Panc1 (cell line): ENCODE data around the gene COLEC11.

Experiments
- POLR2AphosphoS5 ChIP-seq: IDR thresholded peaks from 2 replicates; pipeline ENCODE4 v1.6.1; 2012; ENCODE audit warnings: mild to moderate bottlenecking, low read depth, low read length, moderate library complexity
- SIN3A ChIP-seq: IDR thresholded peaks from 2 replicates; pipeline ENCODE4 v1.6.1; 2012; ENCODE audit warnings: low read depth, mild to moderate bottlenecking, low read length, moderate library complexity, borderline replicate concordance; ENCODE audit not compliant: insufficient read depth
- TCF7L2 ChIP-seq: IDR thresholded peaks from 2 replicates; pipeline ENCODE4 v1.6.1; 2011; ENCODE audit warnings: mild to moderate bottlenecking, low read depth, low read length, inconsistent platforms
- TF ChIP-seq, protein P1 (sequence below): fragments of 450-650 bp; IDR thresholded peaks from 2 replicates; pipeline ENCODE4 v1.5.1; 2017; ENCODE audit warnings: mild to moderate bottlenecking
- TF ChIP-seq, protein P2 (sequence below), 2 experiments: IDR thresholded peaks; 2 replicates each; pipeline ENCODE4 v1.6.1; 2011 to 2012; ENCODE audit warnings: low read depth in 2 of 2, control low read depth in 1 of 2, low read length in 1 of 2, mild to moderate bottlenecking in 1 of 2, moderate library complexity in 1 of 2; ENCODE audit not compliant: insufficient read depth in 1 of 2

DNA sequence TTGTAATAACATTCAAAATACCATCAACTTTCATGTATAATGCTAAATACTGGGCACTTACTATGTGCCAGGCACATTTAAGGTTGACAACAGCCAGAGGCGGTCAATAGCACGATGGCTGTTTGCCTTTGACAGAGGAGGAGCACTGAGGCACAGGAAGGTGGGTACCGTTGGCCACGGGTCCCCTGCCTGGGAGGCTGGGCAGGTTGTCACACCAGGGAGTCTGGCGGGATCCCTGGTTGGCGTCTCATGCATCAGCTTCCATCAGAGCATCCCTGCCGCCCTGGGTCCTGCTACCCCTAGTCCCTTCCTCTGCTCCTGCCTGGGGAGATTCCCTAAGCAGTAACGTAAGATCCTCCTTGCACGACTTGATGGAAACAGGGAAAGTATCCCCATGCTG is 82.5 kb downstream of the COLEC11 start:
- TF ChIP-seq, protein P1, sequence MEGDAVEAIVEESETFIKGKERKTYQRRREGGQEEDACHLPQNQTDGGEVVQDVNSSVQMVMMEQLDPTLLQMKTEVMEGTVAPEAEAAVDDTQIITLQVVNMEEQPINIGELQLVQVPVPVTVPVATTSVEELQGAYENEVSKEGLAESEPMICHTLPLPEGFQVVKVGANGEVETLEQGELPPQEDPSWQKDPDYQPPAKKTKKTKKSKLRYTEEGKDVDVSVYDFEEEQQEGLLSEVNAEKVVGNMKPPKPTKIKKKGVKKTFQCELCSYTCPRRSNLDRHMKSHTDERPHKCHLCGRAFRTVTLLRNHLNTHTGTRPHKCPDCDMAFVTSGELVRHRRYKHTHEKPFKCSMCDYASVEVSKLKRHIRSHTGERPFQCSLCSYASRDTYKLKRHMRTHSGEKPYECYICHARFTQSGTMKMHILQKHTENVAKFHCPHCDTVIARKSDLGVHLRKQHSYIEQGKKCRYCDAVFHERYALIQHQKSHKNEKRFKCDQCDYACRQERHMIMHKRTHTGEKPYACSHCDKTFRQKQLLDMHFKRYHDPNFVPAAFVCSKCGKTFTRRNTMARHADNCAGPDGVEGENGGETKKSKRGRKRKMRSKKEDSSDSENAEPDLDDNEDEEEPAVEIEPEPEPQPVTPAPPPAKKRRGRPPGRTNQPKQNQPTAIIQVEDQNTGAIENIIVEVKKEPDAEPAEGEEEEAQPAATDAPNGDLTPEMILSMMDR, result no peak
- TF ChIP-seq POLR2AphosphoS5, result no peak
- no peak for TF ChIP-seq TCF7L2
- TF ChIP-seq, protein P2, sequence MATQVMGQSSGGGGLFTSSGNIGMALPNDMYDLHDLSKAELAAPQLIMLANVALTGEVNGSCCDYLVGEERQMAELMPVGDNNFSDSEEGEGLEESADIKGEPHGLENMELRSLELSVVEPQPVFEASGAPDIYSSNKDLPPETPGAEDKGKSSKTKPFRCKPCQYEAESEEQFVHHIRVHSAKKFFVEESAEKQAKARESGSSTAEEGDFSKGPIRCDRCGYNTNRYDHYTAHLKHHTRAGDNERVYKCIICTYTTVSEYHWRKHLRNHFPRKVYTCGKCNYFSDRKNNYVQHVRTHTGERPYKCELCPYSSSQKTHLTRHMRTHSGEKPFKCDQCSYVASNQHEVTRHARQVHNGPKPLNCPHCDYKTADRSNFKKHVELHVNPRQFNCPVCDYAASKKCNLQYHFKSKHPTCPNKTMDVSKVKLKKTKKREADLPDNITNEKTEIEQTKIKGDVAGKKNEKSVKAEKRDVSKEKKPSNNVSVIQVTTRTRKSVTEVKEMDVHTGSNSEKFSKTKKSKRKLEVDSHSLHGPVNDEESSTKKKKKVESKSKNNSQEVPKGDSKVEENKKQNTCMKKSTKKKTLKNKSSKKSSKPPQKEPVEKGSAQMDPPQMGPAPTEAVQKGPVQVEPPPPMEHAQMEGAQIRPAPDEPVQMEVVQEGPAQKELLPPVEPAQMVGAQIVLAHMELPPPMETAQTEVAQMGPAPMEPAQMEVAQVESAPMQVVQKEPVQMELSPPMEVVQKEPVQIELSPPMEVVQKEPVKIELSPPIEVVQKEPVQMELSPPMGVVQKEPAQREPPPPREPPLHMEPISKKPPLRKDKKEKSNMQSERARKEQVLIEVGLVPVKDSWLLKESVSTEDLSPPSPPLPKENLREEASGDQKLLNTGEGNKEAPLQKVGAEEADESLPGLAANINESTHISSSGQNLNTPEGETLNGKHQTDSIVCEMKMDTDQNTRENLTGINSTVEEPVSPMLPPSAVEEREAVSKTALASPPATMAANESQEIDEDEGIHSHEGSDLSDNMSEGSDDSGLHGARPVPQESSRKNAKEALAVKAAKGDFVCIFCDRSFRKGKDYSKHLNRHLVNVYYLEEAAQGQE (IDR thresholded peaks at IDR 0.05; ENCODE audit: insufficient read depth in 1 of 2, low read depth in 2 of 2, low read length in 1 of 2), result no peak
- no peak for TF ChIP-seq SIN3A
